Measurements from ENCODE around the gene RNF121. TPM values are rescaled to one million over a fixed set of nuclear protein-coding genes. Genes with fewer than 3 reads are reported as not detected.

The RNF121 gene
- total RNA-seq, 1 experiment from 2014 or later: 56.9 TPM

DNA sequence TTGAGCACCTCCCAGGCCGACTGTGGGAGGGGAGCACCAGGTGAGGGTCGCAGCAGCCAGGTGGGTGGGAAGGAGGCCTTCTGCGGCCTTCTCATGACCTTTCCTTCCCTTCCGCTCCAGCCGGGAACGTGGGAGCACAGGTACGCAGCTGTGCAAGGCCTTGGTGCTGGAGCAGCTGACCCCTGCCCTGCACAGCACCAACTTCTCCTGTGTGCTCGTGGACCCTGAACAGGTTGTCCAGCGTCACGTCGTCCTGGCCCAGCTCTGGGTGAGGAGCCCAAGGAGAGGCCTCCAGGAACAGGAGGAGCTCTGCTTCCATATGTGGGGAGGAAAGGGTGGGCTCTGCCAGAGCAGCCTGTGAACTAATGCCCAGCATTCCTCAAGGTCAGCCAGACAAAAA, 72.4 kb downstream of the RNF121 start:
- Histone ChIP-seq H3K4me2 (ENCODE audit: insufficient read depth, insufficient read length, low read length) (no peak overlapping the region), H3K4me1 (ENCODE audit: insufficient read depth, low read length) (no peaks in the 10 kb centered on the region), H3K23me2 (ENCODE audit: insufficient read length, low read depth, low read length, poor library complexity, severe bottlenecking) (no peaks in the 10 kb centered on the region), H3K79me2 (ENCODE audit: insufficient read depth, low read length) (no peaks in the 10 kb centered on the region), H2BK20ac (ENCODE audit: low read depth, low read length, poor library complexity, severe bottlenecking) (no peak overlapping the region), H3K18ac (ENCODE audit: insufficient read length, low read depth, low read length) (no peak overlapping the region), H2BK12ac (ENCODE audit: insufficient read length, low read depth, low read length) (no peak overlapping the region), H2AK5ac (ENCODE audit: insufficient read length, low read length) (no peak overlapping the region), H3K14ac (ENCODE audit: insufficient read depth, low read length) (no peak overlapping the region), H3K9me3 (ENCODE audit: control insufficient read depth, low read depth, low read length) (no peaks in the 10 kb centered on the region), H4K5ac (ENCODE audit: insufficient read length, low read depth, low read length) (no peak overlapping the region), H2BK5ac (ENCODE audit: insufficient read length, low read length) (no peak overlapping the region), H3T11ph (ENCODE audit: low read length) (no peak overlapping the region), H3K27ac (ENCODE audit: insufficient read length, low read depth, low read length) (no peak overlapping the region), H3K27me3 (ENCODE audit: insufficient read depth, low read length) (no peaks in the 10 kb centered on the region), H3K23ac (ENCODE audit: insufficient read length, low read depth, low read length) (no peak overlapping the region), H2BK120ac (ENCODE audit: low read depth, low read length, poor library complexity, severe bottlenecking) (no peak overlapping the region), H3K4ac (ENCODE audit: low read depth, low read length) (no peak overlapping the region), H4K91ac (ENCODE audit: insufficient read length, low read depth, low read length) (no peak overlapping the region), H3K9ac (ENCODE audit: extremely low read depth, insufficient read length, low read length) (no peak overlapping the region), H2AFZ (ENCODE audit: low read length) (no peak overlapping the region), H4K8ac (replicated peaks; ENCODE audit: insufficient read length, low read depth, low read length) (no peak overlapping the region), H4K20me1 (ENCODE audit: control insufficient read depth, insufficient read depth, insufficient read length) (peaks cover 2% of the 10 kb centered on the region), H2BK15ac (ENCODE audit: low read depth, low read length) (no peak overlapping the region), H3K79me1 (ENCODE audit: insufficient read depth, low read depth, low read length, poor library complexity, severe bottlenecking) (no peaks in the 10 kb centered on the region), H3K56ac (ENCODE audit: insufficient read length, low read depth, low read length) (no peak overlapping the region)
- TF ChIP-seq, protein P1, sequence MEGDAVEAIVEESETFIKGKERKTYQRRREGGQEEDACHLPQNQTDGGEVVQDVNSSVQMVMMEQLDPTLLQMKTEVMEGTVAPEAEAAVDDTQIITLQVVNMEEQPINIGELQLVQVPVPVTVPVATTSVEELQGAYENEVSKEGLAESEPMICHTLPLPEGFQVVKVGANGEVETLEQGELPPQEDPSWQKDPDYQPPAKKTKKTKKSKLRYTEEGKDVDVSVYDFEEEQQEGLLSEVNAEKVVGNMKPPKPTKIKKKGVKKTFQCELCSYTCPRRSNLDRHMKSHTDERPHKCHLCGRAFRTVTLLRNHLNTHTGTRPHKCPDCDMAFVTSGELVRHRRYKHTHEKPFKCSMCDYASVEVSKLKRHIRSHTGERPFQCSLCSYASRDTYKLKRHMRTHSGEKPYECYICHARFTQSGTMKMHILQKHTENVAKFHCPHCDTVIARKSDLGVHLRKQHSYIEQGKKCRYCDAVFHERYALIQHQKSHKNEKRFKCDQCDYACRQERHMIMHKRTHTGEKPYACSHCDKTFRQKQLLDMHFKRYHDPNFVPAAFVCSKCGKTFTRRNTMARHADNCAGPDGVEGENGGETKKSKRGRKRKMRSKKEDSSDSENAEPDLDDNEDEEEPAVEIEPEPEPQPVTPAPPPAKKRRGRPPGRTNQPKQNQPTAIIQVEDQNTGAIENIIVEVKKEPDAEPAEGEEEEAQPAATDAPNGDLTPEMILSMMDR (conservative IDR thresholded peaks at IDR 0.05): no peak
- WGBS (ENCODE audit: extremely low coverage, insufficient read length, low lambda C conversion rate): no CpG with 5 or more reads among the region's 11 CpGs
- peaks cover 0 to 7% of the 10 kb centered on the region in 2 experiments; a peak in 1 of 4 replicates for H3K4me1 Mint-ChIP-seq
- no peak overlapping the region for H3K4me3 Mint-ChIP-seq
- peak overlapping the region in 1 of 3 experiments; percentile 9; a peak in 1 of 7 replicates for H3K27ac Mint-ChIP-seq
- H3K9me3 Mint-ChIP-seq: no peaks in the 10 kb centered on the region
- H3K36me3 Mint-ChIP-seq (ENCODE audit: insufficient read depth in 1 of 3, low read depth in 3 of 3): peaks cover 32 to 66% (median 49%) of the 10 kb centered on the region in 3 experiments; a peak in 6 of 7 replicates
- DNase-seq: no peak
- H3K27me3 Mint-ChIP-seq (ENCODE audit: low read depth): peaks cover 6% of the 10 kb centered on the region; the same call in 1 of the 2 replicates

Data from H9 (cell line).